MCF 10A (cell line): ENCODE data around the gene GATB. TPM values are rescaled to one million over a fixed set of nuclear protein-coding genes. Genes with fewer than 3 reads are reported as not detected.

Source experiments
- BruUV-seq: library from RNA; stranded (reverse); fragments of 400-500 nt; replicated peaks from 2 replicates; lab custom pipeline; 2021; lab: Mats Ljungman, UMichigan
- CTCF ChIA-PET: fragments of 300-600 bp; sonication (Branson Sonifier 250); formaldehyde crosslinking; extraction: SDS; loops from one replicate; lab custom pipeline; 2021; ENCODE audit warnings: antibody characterized with exemption, inconsistent platforms; lab: Yijun Ruan, JAX
- POLR2A ChIA-PET: fragments of 300-600, 350-650 bp; sonication (Branson Sonifier 250); formaldehyde crosslinking; extraction: SDS; loops from one replicate; lab custom pipeline; 2020; ENCODE audit warnings: antibody characterized with exemption, inconsistent platforms; lab: Yijun Ruan, JAX
- DNase-seq: peaks from one replicate; pipeline ENCODE4 v3.0.0-alpha.2; 2018; ENCODE audit not compliant: unreplicated experiment
- H3K27ac Mint-ChIP-seq: one replicate; pipeline ENCODE4 v1.8.0; 2022; ENCODE audit warnings: mild to moderate bottlenecking, low read depth, mixed read lengths; ENCODE audit not compliant: unreplicated experiment
- H3K27me3 Mint-ChIP-seq: one replicate; pipeline ENCODE4 v1.8.0; 2022; ENCODE audit warnings: mixed read lengths; ENCODE audit not compliant: insufficient read depth, unreplicated experiment
- H3K36me3 Mint-ChIP-seq: one replicate; pipeline ENCODE4 v1.8.0; 2022; ENCODE audit warnings: mild to moderate bottlenecking, moderate library complexity, mixed read lengths; ENCODE audit not compliant: insufficient read depth, unreplicated experiment
- H3K4me1 Mint-ChIP-seq: one replicate; pipeline ENCODE4 v1.8.0; 2022; ENCODE audit warnings: mixed read lengths; ENCODE audit not compliant: insufficient read depth, unreplicated experiment
- H3K4me3 Mint-ChIP-seq: one replicate; pipeline ENCODE4 v1.8.0; 2022; ENCODE audit warnings: mild to moderate bottlenecking, moderate library complexity, mixed read lengths; ENCODE audit not compliant: unreplicated experiment
- H3K9me3 Mint-ChIP-seq: one replicate; pipeline ENCODE4 v1.8.0; 2022; ENCODE audit warnings: mixed read lengths; ENCODE audit not compliant: unreplicated experiment
- CTCF ChIP-seq: fragments of 200-600 bp; IDR thresholded peaks from one replicate; pipeline ENCODE4 v1.8.0; 2022; ENCODE audit warnings: antibody characterized with exemption, mild to moderate bottlenecking; ENCODE audit not compliant: unreplicated experiment
- intact Hi-C: fragments of 100-400 bp; cut with micrococcal nuclease; formaldehyde crosslinking; loops from 2 replicates; pipeline ENCODE4 v1.14.1; 2022
- total RNA-seq: library from RNA; stranded (reverse); gene quantifications from 2 replicates; pipeline ENCODE4 v1.2.3, GENCODE V29; 2022

Gene GATB
- total RNA-seq, 1 experiment from 2014 or later, result 17.8 TPM

GRCh38 chr4:151675411-151675971 lies 85.3 kb downstream of the GATB start:
- CTCF ChIA-PET, result interaction anchor here (0.7 to 1.1 kb wide), 2 partner anchors 14 to 313 kb away, joined by 3 read pairs; no protein-coding TSS in a partner anchor
- Mint-ChIP-seq H3K4me1 (peaks cover 9% of the 10 kb centered on the region), H3K27ac (no peak overlapping the region), H3K4me3 (no peak overlapping the region), H3K36me3 (peaks cover 18% of the 10 kb centered on the region), H3K27me3 (no peaks in the 10 kb centered on the region), H3K9me3 (no peaks in the 10 kb centered on the region)
- POLR2A ChIA-PET, result interaction anchor here (1.6 kb wide), 1 partner anchor 17 kb away, joined by 3 read pairs; no protein-coding TSS in a partner anchor
- no TSS peak for BruUV-seq
- no peak for DNase-seq
- TF ChIP-seq CTCF, result no peak
- intact Hi-C loops, result no loop called here

- no peak for TF ChIP-seq CTCF
- no peak for DNase-seq
- H3K27ac Mint-ChIP-seq, result no peak overlapping the region
- BruUV-seq, result no TSS peak
- POLR2A ChIA-PET, result interaction anchor here (0.7 to 1.6 kb wide), 2 partner anchors 16 to 542 kb away, joined by 3 to 4 read pairs; no protein-coding TSS in a partner anchor
- CTCF ChIA-PET, result interaction anchor here (0.6 to 0.7 kb wide), 4 partner anchors 10 to 172 kb away, joined by 3 to 4 read pairs (median 3); no protein-coding TSS in a partner anchor
- H3K36me3 Mint-ChIP-seq, result peaks cover 23% of the 10 kb centered on the region
- peak overlapping the region; percentile 20 for H3K4me3 Mint-ChIP-seq
- intact Hi-C loops, result no loop called here
- H3K4me1 Mint-ChIP-seq, result peaks cover 9% of the 10 kb centered on the region
- no peaks in the 10 kb centered on the region for H3K27me3 Mint-ChIP-seq
- no peaks in the 10 kb centered on the region for H3K9me3 Mint-ChIP-seq
Measured at GRCh38 chr4:151674804-151675391, 85.9 kb downstream of the GATB start.

GRCh38 chr4:151673908-151674520 lies 86.8 kb downstream of the GATB start:
- intact Hi-C loops, result no loop called here
- ChIA-PET CTCF (interaction anchor here (0.6 to 0.7 kb wide), 3 partner anchors 25 to 712 kb away, joined by 3 read pairs; no protein-coding TSS in a partner anchor), POLR2A (no interaction called here)
- TF ChIP-seq CTCF, result no peak
- DNase-seq, result no peak
- H3K4me1 Mint-ChIP-seq, result peaks cover 9% of the 10 kb centered on the region
- no TSS peak for BruUV-seq
- no peaks in the 10 kb centered on the region for H3K27me3 Mint-ChIP-seq
- H3K9me3 Mint-ChIP-seq, result no peaks in the 10 kb centered on the region
- no peak overlapping the region for H3K4me3 Mint-ChIP-seq
- H3K36me3 Mint-ChIP-seq, result peaks cover 19% of the 10 kb centered on the region
- H3K27ac Mint-ChIP-seq, result no peak overlapping the region

GRCh38 chr4:151672996-151673395 lies 87.8 kb downstream of the GATB start:
- peaks cover 9% of the 10 kb centered on the region for H3K4me1 Mint-ChIP-seq
- CTCF ChIA-PET, result interaction anchor here (0.7 kb wide), 1 partner anchor 713 kb away, joined by 3 read pairs; no protein-coding TSS in a partner anchor
- H3K36me3 Mint-ChIP-seq, result peaks cover 15% of the 10 kb centered on the region
- H3K4me3 Mint-ChIP-seq, result no peak overlapping the region
- TF ChIP-seq CTCF, result no peak
- H3K27me3 Mint-ChIP-seq, result no peaks in the 10 kb centered on the region
- POLR2A ChIA-PET, result no interaction called here
- H3K27ac Mint-ChIP-seq, result no peak overlapping the region
- no peak for DNase-seq
- BruUV-seq, result no TSS peak
- H3K9me3 Mint-ChIP-seq, result no peaks in the 10 kb centered on the region
- intact Hi-C loops, result no loop called here
